ENCODE measurements around the gene PYGB.

DNA sequence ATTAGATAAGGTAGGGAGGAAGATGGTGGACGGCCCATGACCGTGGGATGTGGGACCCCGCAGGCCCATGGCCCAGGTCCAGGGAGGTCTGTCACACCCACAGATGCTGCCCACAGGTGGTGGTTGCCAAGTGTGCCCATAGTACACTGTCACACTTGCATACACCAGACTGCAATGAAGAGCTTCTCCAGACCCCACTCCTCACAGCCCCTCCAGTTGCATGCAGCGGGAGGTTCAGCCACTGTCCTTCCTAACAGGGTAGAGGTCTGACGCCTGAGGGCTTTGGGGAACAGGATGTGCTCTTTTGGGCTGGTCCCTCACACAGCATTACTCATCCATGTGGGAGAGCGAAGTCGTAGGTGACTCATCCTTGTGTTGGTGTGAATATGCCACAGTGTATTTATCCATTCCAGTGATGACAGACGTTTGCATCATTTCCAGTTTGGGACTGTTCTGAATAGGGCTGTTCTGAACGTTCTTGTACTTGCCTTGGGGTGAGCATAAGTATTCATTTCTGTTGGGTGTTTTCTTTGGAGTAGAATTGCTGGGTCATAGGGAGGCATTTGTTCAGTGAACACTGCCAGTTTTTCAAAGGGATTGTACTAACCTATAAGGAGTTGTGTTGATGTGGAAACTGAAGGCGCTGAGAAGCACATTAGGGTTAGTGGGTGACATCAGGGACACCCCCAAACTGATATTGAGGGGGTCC, 10.1 kb upstream of the PYGB start:
- TF ChIP-seq, protein P1, sequence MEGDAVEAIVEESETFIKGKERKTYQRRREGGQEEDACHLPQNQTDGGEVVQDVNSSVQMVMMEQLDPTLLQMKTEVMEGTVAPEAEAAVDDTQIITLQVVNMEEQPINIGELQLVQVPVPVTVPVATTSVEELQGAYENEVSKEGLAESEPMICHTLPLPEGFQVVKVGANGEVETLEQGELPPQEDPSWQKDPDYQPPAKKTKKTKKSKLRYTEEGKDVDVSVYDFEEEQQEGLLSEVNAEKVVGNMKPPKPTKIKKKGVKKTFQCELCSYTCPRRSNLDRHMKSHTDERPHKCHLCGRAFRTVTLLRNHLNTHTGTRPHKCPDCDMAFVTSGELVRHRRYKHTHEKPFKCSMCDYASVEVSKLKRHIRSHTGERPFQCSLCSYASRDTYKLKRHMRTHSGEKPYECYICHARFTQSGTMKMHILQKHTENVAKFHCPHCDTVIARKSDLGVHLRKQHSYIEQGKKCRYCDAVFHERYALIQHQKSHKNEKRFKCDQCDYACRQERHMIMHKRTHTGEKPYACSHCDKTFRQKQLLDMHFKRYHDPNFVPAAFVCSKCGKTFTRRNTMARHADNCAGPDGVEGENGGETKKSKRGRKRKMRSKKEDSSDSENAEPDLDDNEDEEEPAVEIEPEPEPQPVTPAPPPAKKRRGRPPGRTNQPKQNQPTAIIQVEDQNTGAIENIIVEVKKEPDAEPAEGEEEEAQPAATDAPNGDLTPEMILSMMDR (IDR thresholded peaks at IDR 0.05): no peak
- no peak for TF ChIP-seq EZH2 (IDR thresholded peaks at IDR 0.05; ENCODE audit: borderline replicate concordance, insufficient read depth, low read depth, low read length, poor library complexity, severe bottlenecking)

Measured in B cell (primary cell).